SW 1271 (cell line): ENCODE results near the gene DLG4.

Experiments used
- DNase-seq, 2 experiments: peaks; one replicate each; lab custom pipeline; 2025; lab: John Stamatoyannopoulos, UW

The DLG4 gene

DNA sequence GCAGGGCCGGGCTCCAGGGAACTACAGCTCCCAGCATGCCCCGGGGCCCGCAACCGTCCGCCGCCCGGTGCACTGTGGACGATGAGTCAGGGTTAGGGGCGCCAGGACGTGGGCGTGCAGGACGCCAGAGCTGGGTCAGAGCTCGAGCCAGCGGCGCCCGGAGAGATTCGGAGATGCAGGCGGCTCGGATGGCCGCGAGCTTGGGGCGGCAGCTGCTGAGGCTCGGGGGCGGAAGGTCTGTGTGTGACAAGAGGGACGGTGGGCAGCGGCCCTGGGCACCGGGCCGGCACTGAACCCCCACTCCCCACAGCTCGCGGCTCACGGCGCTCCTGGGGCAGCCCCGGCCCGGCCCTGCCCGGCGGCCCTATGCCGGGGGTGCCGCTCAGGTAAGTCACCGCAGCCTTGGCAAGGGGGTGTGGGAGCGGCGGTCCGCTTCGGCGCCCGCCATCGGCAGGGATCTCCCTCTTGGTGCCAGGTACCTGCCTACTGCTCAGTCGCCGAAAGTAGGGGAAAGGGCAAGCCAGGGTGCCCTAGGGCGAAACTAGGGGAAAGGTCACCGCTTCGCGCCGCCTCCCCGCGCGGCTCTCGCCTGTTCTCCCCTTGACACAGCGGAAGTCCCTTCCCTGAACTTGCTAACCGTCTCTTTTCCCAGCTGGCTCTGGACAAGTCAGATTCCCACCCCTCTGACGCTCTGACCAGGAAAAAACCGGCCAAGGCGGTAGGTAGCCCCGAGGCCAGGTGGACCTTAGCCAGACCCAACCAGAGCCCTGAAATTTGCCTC lies at the start of gene DLG4, which contains the start of gene ACADVL:
TSS of gene DLG4 (minus strand) at position 25 of the 781 bp plus-strand sequence.
TSS of gene ACADVL (plus strand) at position 127 of the 781 bp plus-strand sequence. CDS start at position 174, 47 bp downstream.
- DNase-seq, result peak; percentile 41 to 66

GRCh38 chr17:7266784-7267183 lies 47.1 kb upstream of the DLG4 start:
- no peak for DNase-seq

DNA sequence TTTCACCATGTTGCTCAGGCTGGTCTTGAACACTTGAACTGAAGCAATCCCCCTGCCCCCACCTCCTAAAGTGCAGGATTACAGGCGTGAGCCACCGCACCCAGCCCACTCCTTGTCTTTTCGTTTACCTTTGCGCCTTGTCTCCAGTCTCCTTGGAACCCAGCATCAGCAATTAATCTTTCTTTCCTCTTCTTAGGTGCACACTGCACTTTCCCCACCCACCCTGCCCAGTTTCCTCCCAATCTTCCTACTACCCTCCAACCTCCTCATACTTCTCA lies 44.1 kb upstream of the DLG4 start:
- no peak for DNase-seq

DNA sequence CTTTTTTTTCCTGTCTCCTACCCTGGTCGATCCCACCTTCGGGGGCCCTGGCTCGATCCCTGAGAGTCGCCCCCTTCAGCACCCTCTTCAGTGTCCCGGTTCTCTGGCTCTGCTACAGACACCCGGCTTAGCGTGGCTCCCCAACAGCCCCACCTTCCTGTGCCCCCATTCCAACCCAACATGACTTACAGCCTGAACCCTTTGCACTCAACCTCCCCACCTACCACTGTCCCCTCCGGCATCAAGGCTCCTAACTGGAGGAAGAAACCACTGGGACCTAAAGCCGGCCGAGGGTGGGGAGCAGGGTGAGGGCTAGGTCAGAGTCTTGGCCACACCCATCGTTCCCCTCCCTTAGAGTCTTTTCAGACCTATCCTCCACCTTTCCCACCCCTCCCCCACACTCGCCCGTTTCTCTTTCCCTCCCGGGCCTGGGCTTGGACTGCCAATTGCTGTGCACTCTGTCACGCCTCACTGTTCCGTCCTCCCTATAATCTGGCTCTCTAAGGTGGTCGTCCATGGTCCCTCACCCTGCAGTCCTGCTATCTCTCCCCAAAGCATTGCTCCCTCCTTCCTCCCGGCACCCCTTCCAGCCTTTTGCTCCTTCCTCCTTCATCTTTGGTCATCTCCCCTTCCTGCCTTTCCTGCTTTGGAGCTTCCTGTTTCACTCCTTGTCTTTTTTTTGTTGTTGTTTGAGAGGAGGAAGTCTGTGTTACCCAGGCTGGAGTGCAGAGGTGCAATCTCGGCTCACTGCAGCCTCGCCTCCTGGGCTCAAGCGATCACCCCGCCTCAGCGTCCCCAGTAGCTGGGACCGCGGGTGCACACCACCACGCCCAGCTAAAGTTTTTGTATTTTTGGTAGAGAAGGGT lies 43.5 kb upstream of the DLG4 start:
- DNase-seq, result no peak

DNA sequence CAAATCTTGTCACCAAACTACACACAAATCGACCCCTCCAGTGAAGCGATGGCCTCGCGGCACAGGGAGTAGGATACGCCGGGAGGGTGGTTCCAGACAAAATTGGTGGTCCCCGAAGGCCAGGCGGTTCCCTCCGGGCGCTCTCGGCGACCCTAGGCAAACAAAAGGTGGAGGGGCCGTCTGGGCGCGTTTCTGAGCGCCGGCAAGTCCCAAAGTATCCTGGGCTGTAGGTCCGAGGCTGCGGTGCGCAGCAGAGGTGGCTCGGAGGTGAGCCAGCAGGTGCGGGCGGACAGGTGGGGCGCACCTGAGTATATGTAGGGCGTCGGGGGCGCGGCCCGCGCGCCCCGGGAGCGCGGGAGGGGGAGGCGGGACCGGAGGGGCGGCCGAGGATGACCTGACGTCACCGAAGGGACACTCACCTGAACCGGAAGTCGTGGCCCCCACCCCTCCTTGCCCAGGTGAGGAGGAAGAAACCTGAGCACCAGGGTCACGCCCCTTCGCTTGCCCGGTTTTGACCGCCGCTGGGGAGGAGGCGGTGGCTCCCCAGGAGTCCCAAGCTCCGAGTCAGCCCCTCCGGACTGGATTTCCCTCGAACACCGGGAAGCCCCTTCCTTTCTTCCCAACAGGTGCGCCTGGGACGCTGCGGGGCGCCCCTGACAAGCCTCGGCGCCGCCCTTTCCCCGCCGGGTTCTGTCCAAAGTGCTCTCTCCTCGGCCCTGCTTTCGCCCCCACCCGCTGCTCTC lies 42.7 kb upstream of the DLG4 start, which contains the start of gene CLDN7:
TSS of gene CLDN7 (minus strand) at position 287 of the 743 bp plus-strand sequence. CDS start 435 bp downstream, outside the sequence.
- DNase-seq, result no peak

DNA sequence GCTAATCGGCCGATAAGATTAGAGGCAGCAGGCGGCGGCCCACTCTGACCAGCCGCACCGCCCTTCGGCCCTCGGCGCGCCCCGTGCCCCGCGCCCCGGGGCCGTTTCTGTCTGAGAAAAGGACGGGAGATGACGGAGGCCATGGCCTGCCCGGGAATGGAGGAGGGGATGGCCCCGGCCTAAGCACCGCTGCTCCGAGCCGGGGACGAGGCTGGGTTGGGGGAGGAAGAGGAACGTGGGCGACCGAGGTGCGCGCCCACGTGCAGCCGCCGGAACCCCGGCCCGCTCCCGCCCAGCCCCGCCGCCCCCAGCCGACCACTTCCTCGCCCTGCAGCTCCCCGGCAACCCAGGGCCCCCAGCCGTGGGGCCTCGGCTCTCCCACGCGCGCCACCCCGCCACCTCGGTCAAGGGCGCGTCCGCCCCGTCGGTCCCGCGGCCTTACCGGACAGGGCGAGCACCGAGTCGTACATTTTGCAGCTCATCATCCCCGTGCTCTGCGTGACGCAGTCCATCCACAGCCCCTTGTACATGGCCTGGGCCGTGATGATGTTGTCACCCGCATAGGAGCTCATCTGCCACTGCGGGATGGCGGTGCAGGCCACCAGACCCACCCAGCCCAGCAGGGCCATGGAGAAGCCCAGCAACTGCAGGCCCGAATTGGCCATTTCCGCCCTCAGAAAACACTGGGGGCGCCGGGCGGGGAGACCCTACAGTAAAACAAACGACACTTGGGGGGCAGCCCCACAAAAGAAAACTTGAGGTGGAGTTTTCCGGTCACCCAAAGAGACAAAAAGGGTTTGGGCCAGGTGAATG lies 41.9 kb upstream of the DLG4 start:
- no peak for DNase-seq

GRCh38 chr17:7260651-7261378 lies 41.2 kb upstream of the DLG4 start:
- no peak for DNase-seq

DNA sequence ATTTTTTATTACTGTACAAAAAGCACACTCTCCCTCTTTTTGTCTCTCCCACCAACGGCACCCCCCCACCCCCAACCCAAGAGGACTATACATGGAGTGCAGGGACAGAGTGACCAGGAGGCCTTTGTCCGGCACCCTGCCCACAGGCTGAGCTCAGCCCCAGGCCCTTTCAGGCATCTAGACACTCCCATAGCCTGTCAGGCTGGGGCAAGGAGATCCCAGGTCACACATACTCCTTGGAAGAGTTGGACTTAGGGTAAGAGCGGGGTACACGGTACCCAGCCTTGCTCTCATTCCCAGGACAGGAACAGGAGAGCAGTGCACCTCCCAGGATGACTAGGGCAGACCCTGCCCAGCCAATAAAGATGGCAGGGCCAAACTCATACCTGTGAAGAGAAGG lies 40.5 kb upstream of the DLG4 start:
- no peak for DNase-seq

DNA sequence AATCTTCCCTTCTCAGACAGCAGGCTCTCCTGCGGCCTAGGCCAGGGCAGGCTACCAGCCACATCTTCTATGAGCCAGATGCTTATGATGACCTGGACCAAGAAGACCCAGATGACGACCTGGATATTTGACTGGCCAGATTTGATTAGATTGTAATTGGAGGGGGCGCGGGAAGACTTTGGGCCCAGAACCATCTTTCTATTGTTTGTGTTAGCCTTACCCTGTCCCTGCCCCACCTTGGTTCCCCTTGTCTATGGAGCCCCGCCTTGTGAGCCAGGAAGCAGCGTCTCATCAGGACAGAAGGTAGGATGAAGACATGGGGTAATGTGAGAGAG lies 39.9 kb upstream of the DLG4 start:
- no peak for DNase-seq

DNA sequence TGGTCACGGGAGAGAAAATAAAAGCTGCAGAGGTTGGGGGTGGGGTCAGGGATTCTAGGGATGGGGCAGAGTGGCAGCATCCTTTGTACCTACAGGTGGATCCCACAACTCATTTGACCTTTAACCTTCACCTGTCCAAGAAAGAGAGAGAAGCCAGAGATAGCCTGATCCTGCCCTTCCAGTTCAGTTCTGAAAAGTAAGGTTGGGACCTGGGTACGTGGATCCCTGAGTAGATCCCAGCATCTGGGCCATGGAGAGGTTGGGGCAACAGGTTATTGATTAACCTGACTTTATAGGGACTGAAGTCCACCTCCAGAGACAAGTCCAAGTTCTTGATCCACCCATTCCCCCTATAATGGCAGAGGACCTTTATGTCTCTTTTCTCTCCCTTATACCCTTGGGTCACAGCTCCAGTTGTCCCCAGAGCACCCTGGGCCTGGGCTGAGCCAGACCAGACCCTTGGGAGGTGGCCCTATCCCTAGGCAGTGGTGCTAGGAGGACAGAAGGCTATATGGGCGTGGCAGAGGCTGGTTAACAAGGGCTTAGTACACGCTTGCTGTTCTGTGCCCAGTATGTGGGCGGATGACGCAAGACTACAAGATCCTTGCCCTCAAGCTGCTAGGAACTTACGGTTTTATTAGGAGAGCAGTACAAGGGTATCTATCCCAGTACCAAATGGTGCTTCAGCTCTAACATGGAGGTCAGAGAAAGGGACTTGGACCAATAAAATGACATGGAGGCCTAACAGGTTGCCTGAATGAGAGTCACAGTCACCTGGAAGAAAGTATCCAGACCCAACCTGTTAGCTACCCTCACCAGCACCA lies 39.3 kb upstream of the DLG4 start:
- DNase-seq, result no peak

- no peak for DNase-seq
Measured at GRCh38 chr17:7256766-7257456, 37.3 kb upstream of the DLG4 start.

- DNase-seq, result no peak
Measured at GRCh38 chr17:7254511-7254910, 34.9 kb upstream of the DLG4 start.

GRCh38 chr17:7253082-7253481 lies 33.4 kb upstream of the DLG4 start:
- DNase-seq, result no peak

DNA sequence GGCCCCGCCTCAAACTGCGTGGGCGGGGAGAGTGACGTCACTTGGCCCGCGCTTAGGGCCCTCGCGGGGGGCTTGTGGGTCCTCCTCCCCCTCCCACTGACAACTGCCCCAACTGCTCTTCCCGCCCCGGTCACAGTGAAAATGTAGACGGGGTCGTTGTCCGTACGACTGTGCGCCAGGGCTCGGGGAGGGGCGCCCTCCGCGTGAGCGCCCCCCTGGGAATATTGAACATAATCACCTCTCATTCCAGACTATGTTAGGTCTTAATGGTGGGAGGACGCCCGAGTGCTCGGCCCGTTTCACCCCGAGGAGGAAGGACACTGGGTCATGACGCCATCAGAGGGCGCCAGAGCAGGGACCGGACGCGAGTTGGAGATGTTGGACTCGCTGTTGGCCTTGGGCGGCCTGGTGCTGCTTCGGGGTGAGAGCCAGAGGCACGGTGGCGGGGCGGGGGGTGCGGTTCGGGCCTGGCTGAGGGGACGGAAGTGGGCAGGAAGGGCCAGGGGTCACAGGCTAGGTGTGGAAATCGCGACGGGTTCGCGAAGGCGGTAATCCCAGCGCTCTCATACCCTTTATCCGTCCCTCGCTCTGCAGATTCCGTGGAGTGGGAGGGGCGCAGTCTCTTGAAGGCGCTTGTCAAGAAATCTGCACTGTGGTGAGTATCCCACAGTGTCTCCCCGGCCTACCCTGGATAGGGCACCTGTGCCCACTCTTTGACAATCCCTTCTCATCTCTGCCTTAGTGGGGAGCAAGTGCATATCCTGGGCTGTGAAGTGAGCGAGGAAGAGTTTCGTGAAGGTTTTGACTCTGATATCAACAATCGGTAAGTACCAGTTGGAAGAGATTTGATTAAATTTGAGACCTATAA lies 32.8 kb upstream of the DLG4 start, which contains the start of gene ELP5:
TSS of gene ELP5 (plus strand) at position 40 of the 868 bp plus-strand sequence. CDS start at position 376, 336 bp downstream.
- DNase-seq, result peak; percentile 84 to 95

GRCh38 chr17:7251661-7252175 lies 32.1 kb upstream of the DLG4 start, which contains the start of gene CTDNEP1:
Gene CTDNEP1 (minus strand): TSS chr17:7251734. CDS start chr17:7251296, 438 bp downstream.
- peak; percentile 97 to 99 for DNase-seq

DNA sequence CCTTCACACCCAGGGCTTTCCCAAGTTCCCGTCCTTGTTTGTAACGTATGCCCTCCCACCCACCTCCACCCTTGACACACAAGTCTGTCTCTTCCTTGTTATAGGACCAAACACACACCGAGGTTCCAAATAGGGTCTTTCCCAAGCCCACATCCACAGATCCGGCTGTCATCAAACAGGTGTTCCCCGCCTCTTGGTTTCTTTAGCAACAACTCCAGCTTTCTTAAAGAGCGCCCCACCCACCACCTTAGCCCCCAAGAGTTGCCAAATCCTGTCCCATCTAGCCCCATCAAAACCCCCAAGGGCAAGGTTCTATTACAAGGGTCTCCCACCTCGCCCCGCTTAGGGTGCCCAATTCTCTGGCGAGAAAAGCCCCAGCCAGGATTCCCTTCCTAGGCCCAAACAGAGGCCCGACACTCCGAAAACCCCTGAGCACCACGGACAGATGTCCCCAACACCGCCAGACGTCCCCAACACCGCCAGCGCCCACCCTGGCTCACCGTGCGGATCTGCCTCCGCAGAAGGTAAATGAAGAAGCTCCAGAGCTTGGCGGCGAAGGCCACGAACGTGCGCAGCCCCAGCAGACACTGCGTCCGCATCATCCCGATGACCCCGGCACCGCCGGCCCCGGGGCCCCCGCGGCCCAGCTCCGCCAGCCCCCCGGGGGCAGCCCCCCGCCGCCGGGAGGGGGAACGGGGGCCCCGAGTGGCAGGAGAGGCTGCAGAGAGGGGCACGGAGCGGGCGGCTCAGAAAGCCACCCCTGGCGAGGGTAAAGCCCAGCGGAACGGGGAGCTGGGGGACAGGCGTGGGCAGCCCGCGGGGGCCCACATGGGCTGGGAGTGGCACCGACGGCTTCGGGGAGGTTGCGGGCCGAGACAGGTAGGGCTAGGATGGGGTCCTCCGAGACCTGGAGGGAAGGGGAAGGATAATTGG lies 31.3 kb upstream of the DLG4 start:
- no peak for DNase-seq

DNA sequence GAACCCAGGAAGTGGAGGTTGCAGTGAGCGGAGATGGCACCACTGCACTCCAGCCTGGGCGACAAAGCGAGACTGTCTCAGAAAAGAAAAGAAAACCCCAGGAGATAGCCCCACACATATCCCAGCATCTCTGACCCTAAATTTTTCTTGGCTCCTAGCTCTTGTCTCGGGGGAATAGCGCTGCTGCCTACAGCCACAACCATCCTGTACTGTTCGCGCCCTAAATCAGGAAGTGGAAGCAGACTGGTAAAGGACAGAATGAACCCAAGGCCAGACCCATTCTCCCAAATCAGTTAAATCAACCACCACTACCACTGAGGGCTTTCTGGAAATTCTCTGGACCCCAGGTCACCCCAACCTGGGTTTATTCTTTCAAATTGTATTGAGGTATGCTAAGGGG lies 30.2 kb upstream of the DLG4 start:
- no peak for DNase-seq
